Caco-2 (cell line): Measurements from ENCODE around the gene EML4. TPM values are rescaled to one million over a fixed set of nuclear protein-coding genes. Genes with fewer than 3 reads are reported as not detected.

Experiments
- BruUV-seq: library from RNA; stranded (reverse); fragments of 400-500 nt; replicated peaks from 2 replicates; lab custom pipeline; 2021; lab: Mats Ljungman, UMichigan
- CTCF ChIA-PET: fragments of 300-600 bp; sonication (Branson Sonifier 250); formaldehyde crosslinking; loops from one replicate; lab custom pipeline; 2022; ENCODE audit warnings: antibody characterized with exemption; lab: Charles Lee
- POLR2A ChIA-PET: fragments of 300-600 bp; sonication (Branson Sonifier 250); formaldehyde crosslinking; loops from one replicate; lab custom pipeline; 2022; ENCODE audit warnings: antibody characterized with exemption; lab: Charles Lee
- DNase-seq, 2 experiments: peaks; one replicate each; pipeline versions ENCODE4 v3.0.0 to v3.0.0-alpha.2; 2020 to 2022
- H3K27me3 ChIP-seq: replicated peaks from 2 replicates; pipeline ENCODE4 v1.6.0; 2011; ENCODE audit warnings: low read length; ENCODE audit not compliant: control insufficient read depth, insufficient read depth
- H3K36me3 ChIP-seq: 2 replicates; pipeline ENCODE4 v1.5.1; 2011; ENCODE audit warnings: low read length; ENCODE audit not compliant: control insufficient read depth, insufficient read depth
- H3K4me1 ChIP-seq: fragments of 250-450 bp; sonication (Bioruptor Pico); 2 replicates; pipeline ENCODE4 v1.5.1; 2020; ENCODE audit warnings: mild to moderate bottlenecking
- H3K4me3 ChIP-seq: 2 replicates; pipeline ENCODE4 v1.5.1; 2011; ENCODE audit warnings: low read depth, mild to moderate bottlenecking, control low read depth, low read length
- H3K9me3 ChIP-seq: fragments of 250-450 bp; sonication (Bioruptor Pico); 2 replicates; pipeline ENCODE4 v1.5.1; 2020; ENCODE audit warnings: mild to moderate bottlenecking, moderate library complexity
- H3K27ac Mint-ChIP-seq: one replicate; pipeline ENCODE4 v1.8.0; 2022; ENCODE audit warnings: mixed read lengths; ENCODE audit not compliant: unreplicated experiment
- H3K27me3 Mint-ChIP-seq: one replicate; pipeline ENCODE4 v1.8.0; 2022; ENCODE audit warnings: mixed read lengths; ENCODE audit not compliant: insufficient read depth, unreplicated experiment
- H3K36me3 Mint-ChIP-seq: one replicate; pipeline ENCODE4 v1.8.0; 2022; ENCODE audit warnings: mild to moderate bottlenecking, mixed read lengths; ENCODE audit not compliant: insufficient read depth, unreplicated experiment
- H3K4me1 Mint-ChIP-seq: one replicate; pipeline ENCODE4 v1.8.0; 2022; ENCODE audit warnings: low read depth, mixed read lengths; ENCODE audit not compliant: unreplicated experiment
- H3K4me3 Mint-ChIP-seq: one replicate; pipeline ENCODE4 v1.8.0; 2022; ENCODE audit warnings: mild to moderate bottlenecking, moderate library complexity, mixed read lengths; ENCODE audit not compliant: unreplicated experiment
- H3K9me3 Mint-ChIP-seq: one replicate; pipeline ENCODE4 v1.8.0; 2022; ENCODE audit warnings: mixed read lengths; ENCODE audit not compliant: unreplicated experiment
- intact Hi-C: fragments of 100-400 bp; cut with micrococcal nuclease; formaldehyde crosslinking; loops from one replicate; pipeline ENCODE4 v1.10.0; 2022; ENCODE audit not compliant: unreplicated experiment
- total RNA-seq: library from RNA; stranded (reverse); gene quantifications from 2 replicates; pipeline ENCODE4 v1.2.3, GENCODE V29; 2022
- TF ChIP-seq, protein P1 (sequence below), 2 experiments: fragments of 200-600 bp in 1 of 2; IDR thresholded peaks; 1 replicate in 1 of 2; 2 replicates in 1 of 2; pipeline versions ENCODE4 v1.5.1 to v1.8.0; 2011 to 2022; ENCODE audit warnings: antibody characterized with exemption in 1 of 2, control low read depth in 1 of 2, inconsistent platforms in 1 of 2, low read depth in 1 of 2, low read length in 1 of 2, mild to moderate bottlenecking in 1 of 2, moderate library complexity in 1 of 2; ENCODE audit not compliant: insufficient read depth in 1 of 2, severe bottlenecking in 1 of 2, unreplicated experiment in 1 of 2

Gene EML4
- total RNA-seq, 1 experiment from 2014 or later, result 125 TPM

DNA sequence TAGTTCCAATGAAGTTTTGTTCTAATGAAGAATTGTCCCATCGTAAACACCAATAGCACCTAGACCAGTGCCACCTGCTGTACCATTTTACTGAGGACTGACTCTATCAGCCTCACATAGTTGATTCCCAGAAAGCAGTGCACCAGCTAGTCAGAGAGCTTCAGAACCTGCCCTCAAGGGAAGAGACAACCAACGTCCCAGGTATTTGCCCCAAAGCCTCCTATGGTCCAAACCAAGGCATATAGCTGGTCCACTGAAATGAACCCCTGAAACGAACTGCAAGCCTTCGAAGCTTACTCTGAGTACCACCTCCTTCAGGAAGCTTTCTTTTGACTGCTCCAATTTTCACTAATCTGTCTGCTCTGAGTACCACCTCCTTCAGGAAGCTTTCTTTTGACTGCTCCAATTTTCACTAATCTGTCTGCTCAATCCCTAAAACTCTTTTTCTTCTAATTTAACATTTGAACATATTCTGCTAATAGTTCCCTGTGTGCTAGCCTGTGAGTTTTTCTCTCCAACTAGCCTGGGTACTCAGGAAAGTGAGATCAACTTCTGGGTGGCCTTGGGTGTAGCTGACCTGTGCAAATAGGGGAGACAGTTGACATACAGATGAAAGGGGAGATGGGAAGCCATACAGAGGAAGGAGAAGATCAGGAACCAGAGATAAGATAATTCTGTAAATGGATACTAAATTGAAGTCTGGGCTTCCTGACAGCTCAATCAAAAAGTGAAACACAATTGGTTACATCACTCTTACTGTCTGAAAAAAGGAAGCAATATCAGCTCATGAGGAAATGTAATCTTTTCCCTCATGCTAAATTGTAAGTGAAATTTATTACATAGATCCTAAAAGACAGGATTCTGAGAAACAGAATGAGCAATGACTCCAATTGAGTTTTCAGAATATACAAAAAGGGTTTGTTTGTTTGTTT lies 33.5 kb upstream of the EML4 start:
- no TSS peak for BruUV-seq
- Mint-ChIP-seq H3K36me3 (peaks cover 6% of the 10 kb centered on the region), H3K27ac (peak overlapping the region; percentile 21), H3K4me3 (no peak overlapping the region), H3K4me1 (peaks cover 46% of the 10 kb centered on the region), H3K27me3 (no peaks in the 10 kb centered on the region), H3K9me3 (no peaks in the 10 kb centered on the region)
- ChIA-PET POLR2A (no interaction called here), CTCF (no interaction called here)
- no peaks in the 10 kb centered on the region for H3K9me3 ChIP-seq
- no peaks in the 10 kb centered on the region for H3K36me3 ChIP-seq
- H3K4me3 ChIP-seq, result no peak overlapping the region
- intact Hi-C loops, result no loop called here
- no peak for DNase-seq
- no peaks in the 10 kb centered on the region for H3K27me3 ChIP-seq
- TF ChIP-seq, protein P1, sequence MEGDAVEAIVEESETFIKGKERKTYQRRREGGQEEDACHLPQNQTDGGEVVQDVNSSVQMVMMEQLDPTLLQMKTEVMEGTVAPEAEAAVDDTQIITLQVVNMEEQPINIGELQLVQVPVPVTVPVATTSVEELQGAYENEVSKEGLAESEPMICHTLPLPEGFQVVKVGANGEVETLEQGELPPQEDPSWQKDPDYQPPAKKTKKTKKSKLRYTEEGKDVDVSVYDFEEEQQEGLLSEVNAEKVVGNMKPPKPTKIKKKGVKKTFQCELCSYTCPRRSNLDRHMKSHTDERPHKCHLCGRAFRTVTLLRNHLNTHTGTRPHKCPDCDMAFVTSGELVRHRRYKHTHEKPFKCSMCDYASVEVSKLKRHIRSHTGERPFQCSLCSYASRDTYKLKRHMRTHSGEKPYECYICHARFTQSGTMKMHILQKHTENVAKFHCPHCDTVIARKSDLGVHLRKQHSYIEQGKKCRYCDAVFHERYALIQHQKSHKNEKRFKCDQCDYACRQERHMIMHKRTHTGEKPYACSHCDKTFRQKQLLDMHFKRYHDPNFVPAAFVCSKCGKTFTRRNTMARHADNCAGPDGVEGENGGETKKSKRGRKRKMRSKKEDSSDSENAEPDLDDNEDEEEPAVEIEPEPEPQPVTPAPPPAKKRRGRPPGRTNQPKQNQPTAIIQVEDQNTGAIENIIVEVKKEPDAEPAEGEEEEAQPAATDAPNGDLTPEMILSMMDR (IDR thresholded peaks at IDR 0.05; ENCODE audit: insufficient read depth in 1 of 2, low read depth in 1 of 2, low read length in 1 of 2, severe bottlenecking in 1 of 2, unreplicated experiment in 1 of 2), result no peak
- H3K4me1 ChIP-seq, result peaks cover 74% of the 10 kb centered on the region

DNA sequence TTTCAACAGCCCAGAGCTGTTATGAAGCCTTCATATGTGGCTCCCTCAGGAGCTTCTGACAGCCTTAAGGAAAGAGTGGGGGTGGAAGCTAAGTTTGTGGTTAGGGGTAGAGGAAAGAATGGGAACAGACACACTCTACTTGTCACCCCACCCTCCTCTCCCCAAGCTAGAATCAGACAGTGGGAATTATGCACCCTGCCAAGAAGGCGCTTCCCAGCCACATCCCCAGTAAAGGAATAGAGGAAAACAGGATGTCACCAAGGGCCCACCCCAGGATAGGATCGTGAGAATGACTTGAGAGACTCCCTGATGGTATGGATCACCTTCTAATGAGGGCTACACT lies 32.4 kb upstream of the EML4 start:
- Histone ChIP-seq H3K4me3 (no peak overlapping the region), H3K27me3 (no peaks in the 10 kb centered on the region), H3K4me1 (peaks cover 84% of the 10 kb centered on the region), H3K9me3 (no peaks in the 10 kb centered on the region), H3K36me3 (no peaks in the 10 kb centered on the region)
- H3K4me1 Mint-ChIP-seq, result peaks cover 53% of the 10 kb centered on the region
- no peak for DNase-seq
- no peaks in the 10 kb centered on the region for H3K9me3 Mint-ChIP-seq
- no peak overlapping the region for H3K4me3 Mint-ChIP-seq
- BruUV-seq, result no TSS peak
- intact Hi-C loops, result loop anchor here (1.0 kb wide), 1 partner anchor 34 kb away; no protein-coding TSS in a partner anchor
- CTCF ChIA-PET, result interaction anchor here (0.8 kb wide), 1 partner anchor 82 kb away, joined by 3 read pairs; no protein-coding TSS in a partner anchor
- no peaks in the 10 kb centered on the region for H3K27me3 Mint-ChIP-seq
- TF ChIP-seq, protein P1 (IDR thresholded peaks at IDR 0.05; ENCODE audit: insufficient read depth in 1 of 2, low read depth in 1 of 2, low read length in 1 of 2, severe bottlenecking in 1 of 2, unreplicated experiment in 1 of 2), result no peak
- peak overlapping the region; percentile 91 for H3K27ac Mint-ChIP-seq
- H3K36me3 Mint-ChIP-seq, result peaks cover 12% of the 10 kb centered on the region
- POLR2A ChIA-PET, result no interaction called here

DNA sequence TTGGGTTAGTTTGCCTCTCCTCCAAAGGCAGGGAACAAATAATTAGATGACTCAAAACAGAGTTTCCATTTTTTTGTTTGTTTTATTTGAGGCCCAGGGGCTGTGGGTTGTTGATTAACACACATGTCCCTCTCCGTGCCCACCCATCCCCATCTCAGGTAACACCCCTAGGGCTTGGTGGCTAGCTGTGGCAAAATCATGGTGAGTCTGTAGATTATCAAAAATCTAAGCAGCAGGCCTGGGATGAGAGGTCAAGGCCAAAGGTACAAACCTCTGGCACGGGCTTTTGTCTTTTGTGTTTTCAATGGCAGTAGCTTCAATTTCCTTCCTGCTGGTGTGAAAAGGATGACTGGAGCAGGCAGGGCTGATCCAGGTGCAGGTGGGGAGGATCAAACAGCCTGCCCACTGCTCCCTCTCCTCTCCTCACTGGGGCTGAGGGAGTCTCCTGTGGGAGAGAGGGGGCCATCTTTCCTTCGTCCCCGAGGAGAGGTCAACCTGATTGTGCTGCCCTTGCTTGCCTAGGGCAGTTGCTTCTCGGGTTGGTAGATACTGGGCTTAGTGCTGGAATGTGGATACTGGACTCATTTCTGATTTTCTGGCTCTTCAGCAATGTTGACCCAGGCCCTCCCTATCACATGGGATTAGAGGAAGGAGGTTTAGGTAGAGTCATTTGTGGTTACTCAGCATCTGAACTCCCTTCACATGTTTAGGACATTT lies 31.9 kb upstream of the EML4 start:
- intact Hi-C loops, result loop anchor here (1.0 kb wide), 1 partner anchor 35 kb away; no protein-coding TSS in a partner anchor
- BruUV-seq, result no TSS peak
- no peaks in the 10 kb centered on the region for H3K27me3 ChIP-seq
- no peak overlapping the region for H3K4me3 ChIP-seq
- Mint-ChIP-seq H3K4me1 (peaks cover 51% of the 10 kb centered on the region), H3K4me3 (peak overlapping the region; percentile 54), H3K36me3 (peaks cover 15% of the 10 kb centered on the region), H3K27me3 (no peaks in the 10 kb centered on the region), H3K9me3 (no peaks in the 10 kb centered on the region), H3K27ac (peak overlapping the region; percentile 91)
- ChIA-PET CTCF (interaction anchor here (0.8 kb wide), 1 partner anchor 82 kb away, joined by 3 read pairs; no protein-coding TSS in a partner anchor), POLR2A (no interaction called here)
- no peaks in the 10 kb centered on the region for H3K36me3 ChIP-seq
- TF ChIP-seq, protein P1 (IDR thresholded peaks at IDR 0.05; ENCODE audit: insufficient read depth in 1 of 2, low read depth in 1 of 2, low read length in 1 of 2, severe bottlenecking in 1 of 2, unreplicated experiment in 1 of 2), result no peak
- DNase-seq, result peak; percentile 74 to 76
- H3K9me3 ChIP-seq, result no peaks in the 10 kb centered on the region
- H3K4me1 ChIP-seq, result peaks cover 79% of the 10 kb centered on the region
